ENCODE results near the gene SHCBP1L.

- TF ChIP-seq CTCF (IDR thresholded peaks at IDR 0.05) (no peak), POLR2A (IDR thresholded peaks at IDR 0.05) (no peak), EP300 (IDR thresholded peaks at IDR 0.05) (no peak)
Observed at GRCh38 chr1:182957902-182958395, 5.0 kb upstream of the SHCBP1L start.

Data from sigmoid colon (tissue), 4 donors.